A549 (cell line): ENCODE results near the gene INPP1.

ENCODE experiments used
- CEBPB ChIP-seq, 2 experiments: fragments of >200 bp in 1 of 2; sonication (Bioruptor Twin) in 1 of 2; formaldehyde crosslinking in 1 of 2; IDR thresholded peaks; 2 replicates each; pipeline ENCODE4 v1.6.1; 2012 to 2016
- CHD2 ChIP-seq: fragments of 150-350 bp; IDR thresholded peaks from 2 replicates; pipeline ENCODE4 v1.6.1; 2014; ENCODE audit warnings: low read length; ENCODE audit not compliant: partially characterized antibody
- MAX ChIP-seq: IDR thresholded peaks from 2 replicates; pipeline ENCODE4 v1.6.1; 2012

DNA sequence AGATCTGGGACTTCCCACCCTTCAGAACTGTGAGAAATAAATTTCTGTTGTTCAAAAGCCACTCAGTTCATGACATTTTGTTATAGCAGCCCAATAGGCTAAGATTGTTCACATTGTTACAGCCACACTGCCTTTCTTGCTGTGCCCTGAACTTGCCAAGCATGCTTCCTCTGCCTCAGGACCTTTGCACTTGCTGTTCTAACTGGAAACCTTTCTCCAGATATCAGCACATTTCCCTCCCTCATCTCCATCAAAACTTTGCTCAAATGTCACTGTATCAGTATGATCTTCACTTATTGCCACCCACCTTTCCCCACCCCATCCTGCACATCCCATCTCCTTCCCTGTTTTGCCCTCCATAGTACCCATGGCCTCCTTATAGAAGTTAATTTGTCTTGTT is 32.7 kb downstream of the INPP1 start:
- TF ChIP-seq CHD2 (no peak), MAX (no peak), CEBPB (IDR thresholded peaks at IDR 0.05) (no peak)
